Stimulated activated memory B cell treated with anti-CD40 and anti-IgM and Interleukin-4, amounts not matched to agents 10 μg/mL and 1 μg/mL and 100 μg/mL, for 72 hours (primary cell): Measurements from ENCODE around the gene TP53I11.

Experiments
- ATAC-seq: fragments of 150-1000 bp; cut with Tn5 transposase; 2 replicates; pipeline ENCODE4 v1.10.0; 2021
- H3K27ac Mint-ChIP-seq: one replicate; pipeline ENCODE4 v1.8.0; 2022; ENCODE audit warnings: mild to moderate bottlenecking, mixed read lengths
- H3K27me3 Mint-ChIP-seq: one replicate; pipeline ENCODE4 v1.8.0; 2022; ENCODE audit warnings: mixed read lengths
- H3K36me3 Mint-ChIP-seq: one replicate; pipeline ENCODE4 v1.8.0; 2022; ENCODE audit warnings: mixed read lengths
- H3K4me1 Mint-ChIP-seq: one replicate; pipeline ENCODE4 v1.8.0; 2022; ENCODE audit warnings: mixed read lengths
- H3K4me3 Mint-ChIP-seq: one replicate; pipeline ENCODE4 v1.8.0; 2022; ENCODE audit warnings: mild to moderate bottlenecking, moderate library complexity, mixed read lengths
- H3K9me3 Mint-ChIP-seq: one replicate; pipeline ENCODE4 v1.8.0; 2022; ENCODE audit warnings: mixed read lengths

The TP53I11 gene

GRCh38 chr11:44952500-44953260 is 2.0 kb upstream of the TP53I11 start:
- Mint-ChIP-seq H3K4me1 (peaks cover 47% of the 10 kb centered on the region), H3K36me3 (no peaks in the 10 kb centered on the region), H3K27ac (no peak overlapping the region), H3K4me3 (no peak overlapping the region), H3K27me3 (no peaks in the 10 kb centered on the region), H3K9me3 (no peaks in the 10 kb centered on the region)
- no peak for ATAC-seq

GRCh38 chr11:44952082-44952481 is 1.4 kb upstream of the TP53I11 start:
- peak overlapping the region; percentile 44 for H3K27ac Mint-ChIP-seq
- H3K4me1 Mint-ChIP-seq: peaks cover 53% of the 10 kb centered on the region
- H3K4me3 Mint-ChIP-seq: no peak overlapping the region
- no peak for ATAC-seq
- H3K9me3 Mint-ChIP-seq: no peaks in the 10 kb centered on the region
- H3K27me3 Mint-ChIP-seq: no peaks in the 10 kb centered on the region
- H3K36me3 Mint-ChIP-seq: no peaks in the 10 kb centered on the region

- peak; percentile 37 for ATAC-seq
- H3K27ac Mint-ChIP-seq: peak overlapping the region; percentile 86
These were observed 555 bp downstream of the TP53I11 start for GRCh38 chr11:44950031-44950624.

GRCh38 chr11:44949160-44950030 is 1.3 kb downstream of the TP53I11 start:
- Mint-ChIP-seq H3K27ac (peak overlapping the region; percentile 86), H3K4me1 (peaks cover 66% of the 10 kb centered on the region), H3K4me3 (peak overlapping the region; percentile 94), H3K36me3 (peaks cover 6% of the 10 kb centered on the region), H3K27me3 (no peaks in the 10 kb centered on the region), H3K9me3 (no peaks in the 10 kb centered on the region)
- peak; percentile 69 for ATAC-seq

More at GRCh38 chr11:44950031-44950624, 555 bp downstream of the TP53I11 start:
- H3K4me1 Mint-ChIP-seq: peaks cover 66% of the 10 kb centered on the region
- H3K9me3 Mint-ChIP-seq: no peaks in the 10 kb centered on the region
- peak overlapping the region; percentile 94 for H3K4me3 Mint-ChIP-seq
- H3K27me3 Mint-ChIP-seq: no peaks in the 10 kb centered on the region
- peaks cover 6% of the 10 kb centered on the region for H3K36me3 Mint-ChIP-seq

GRCh38 chr11:44948155-44948554 is 2.5 kb downstream of the TP53I11 start:
- H3K36me3 Mint-ChIP-seq: peaks cover 14% of the 10 kb centered on the region
- ATAC-seq: no peak
- H3K4me1 Mint-ChIP-seq: peaks cover 73% of the 10 kb centered on the region
- H3K27ac Mint-ChIP-seq: peak overlapping the region; percentile 86
- H3K4me3 Mint-ChIP-seq: peak overlapping the region; percentile 94
- H3K9me3 Mint-ChIP-seq: no peaks in the 10 kb centered on the region
- H3K27me3 Mint-ChIP-seq: no peaks in the 10 kb centered on the region

GRCh38 chr11:44947114-44947513 is 3.6 kb downstream of the TP53I11 start:
- ATAC-seq: no peak
- Mint-ChIP-seq H3K27me3 (no peaks in the 10 kb centered on the region), H3K4me3 (peak overlapping the region; percentile 29), H3K4me1 (peaks cover 78% of the 10 kb centered on the region), H3K36me3 (peaks cover 19% of the 10 kb centered on the region), H3K27ac (no peak overlapping the region), H3K9me3 (no peaks in the 10 kb centered on the region)

- no peak overlapping the region for H3K4me3 Mint-ChIP-seq
- H3K27me3 Mint-ChIP-seq: no peaks in the 10 kb centered on the region
- ATAC-seq: no peak
- peaks cover 24% of the 10 kb centered on the region for H3K36me3 Mint-ChIP-seq
- peaks cover 82% of the 10 kb centered on the region for H3K4me1 Mint-ChIP-seq
- no peaks in the 10 kb centered on the region for H3K9me3 Mint-ChIP-seq
- peak overlapping the region; percentile 93 for H3K27ac Mint-ChIP-seq
These were observed 4.4 kb downstream of the TP53I11 start for GRCh38 chr11:44946263-44946662.

- ATAC-seq: no peak
- Mint-ChIP-seq H3K4me1 (peaks cover 86% of the 10 kb centered on the region), H3K27ac (peak overlapping the region; percentile 93), H3K9me3 (no peaks in the 10 kb centered on the region), H3K27me3 (no peaks in the 10 kb centered on the region), H3K36me3 (peaks cover 30% of the 10 kb centered on the region), H3K4me3 (no peak overlapping the region)
These were observed 5.0 kb downstream of the TP53I11 start for GRCh38 chr11:44945666-44946065.

- Mint-ChIP-seq H3K27me3 (no peaks in the 10 kb centered on the region), H3K36me3 (peaks cover 38% of the 10 kb centered on the region), H3K27ac (peak overlapping the region; percentile 93), H3K9me3 (no peaks in the 10 kb centered on the region), H3K4me1 (peaks cover 94% of the 10 kb centered on the region), H3K4me3 (no peak overlapping the region)
- ATAC-seq: no peak
These were observed 5.8 kb downstream of the TP53I11 start for GRCh38 chr11:44944853-44945235.

- H3K27ac Mint-ChIP-seq: peak overlapping the region; percentile 93
- no peak overlapping the region for H3K4me3 Mint-ChIP-seq
- no peak for ATAC-seq
- peaks cover 38% of the 10 kb centered on the region for H3K36me3 Mint-ChIP-seq
- H3K27me3 Mint-ChIP-seq: no peaks in the 10 kb centered on the region
- H3K4me1 Mint-ChIP-seq: peaks cover 96% of the 10 kb centered on the region
- H3K9me3 Mint-ChIP-seq: no peaks in the 10 kb centered on the region
These were observed 6.4 kb downstream of the TP53I11 start for GRCh38 chr11:44944181-44944852.

- Mint-ChIP-seq H3K4me1 (peaks cover 91% of the 10 kb centered on the region), H3K9me3 (no peaks in the 10 kb centered on the region), H3K4me3 (peak overlapping the region; percentile 55), H3K27me3 (no peaks in the 10 kb centered on the region), H3K36me3 (peaks cover 38% of the 10 kb centered on the region), H3K27ac (peak overlapping the region; percentile 93)
- peak; percentile 10 for ATAC-seq
These were observed 7.0 kb downstream of the TP53I11 start for GRCh38 chr11:44943696-44944095.

GRCh38 chr11:44943118-44943517 is 7.6 kb downstream of the TP53I11 start:
- peak; percentile 97 for ATAC-seq
- Mint-ChIP-seq H3K4me3 (peak overlapping the region; percentile 55), H3K27ac (peak overlapping the region; percentile 93), H3K27me3 (no peaks in the 10 kb centered on the region), H3K36me3 (peaks cover 38% of the 10 kb centered on the region), H3K4me1 (peaks cover 85% of the 10 kb centered on the region), H3K9me3 (no peaks in the 10 kb centered on the region)

GRCh38 chr11:44942029-44942955 is 8.4 kb downstream of the TP53I11 start:
- Mint-ChIP-seq H3K4me3 (peak overlapping the region; percentile 55), H3K36me3 (peaks cover 38% of the 10 kb centered on the region), H3K27me3 (no peaks in the 10 kb centered on the region), H3K27ac (peak overlapping the region; percentile 93), H3K4me1 (peaks cover 77% of the 10 kb centered on the region), H3K9me3 (no peaks in the 10 kb centered on the region)
- peak; percentile 2 for ATAC-seq
